CD4-positive, alpha-beta memory T cell (primary cell): ENCODE measurements around the gene AHNAK. TPM values are rescaled to one million over a fixed set of nuclear protein-coding genes. Genes with fewer than 3 reads are reported as not detected.

Source experiments
- CTCF ChIA-PET: fragments of 350-600 bp; sonication (Branson Sonifier 250); formaldehyde crosslinking; loops from one replicate; lab custom pipeline; 2021; ENCODE audit warnings: inconsistent platforms; ENCODE audit not compliant: partially characterized antibody; lab: Charles Lee
- POLR2A ChIA-PET: fragments of 350-600 bp; sonication (Branson Sonifier 250); formaldehyde crosslinking; loops from one replicate; lab custom pipeline; 2021; ENCODE audit not compliant: partially characterized antibody; lab: Charles Lee
- DNase-seq, 5 donors: peaks; one replicate each; pipeline versions ENCODE4 v3.0.0 to v3.0.0-alpha.2; 2020 to 2022; ENCODE audit warnings: mixed read lengths in 1 of 5
- H3K27ac ChIP-seq: one replicate; pipeline ENCODE4 v1.7.0; 2013; ENCODE audit warnings: low read depth, low read length
- H3K27me3 ChIP-seq: 2 replicates; pipeline ENCODE4 v1.7.0; 2013; ENCODE audit warnings: mild to moderate bottlenecking, low read length, moderate library complexity; ENCODE audit not compliant: insufficient read depth
- H3K36me3 ChIP-seq: 2 replicates; pipeline ENCODE4 v1.7.0; 2013; ENCODE audit warnings: mild to moderate bottlenecking, low read length, moderate library complexity; ENCODE audit not compliant: insufficient read depth
- H3K4me1 ChIP-seq: 2 replicates; pipeline ENCODE4 v1.7.0; 2013; ENCODE audit warnings: mild to moderate bottlenecking, low read length, moderate library complexity; ENCODE audit not compliant: insufficient read depth
- H3K4me3 ChIP-seq, 2 donors: one replicate each; pipeline ENCODE4 v1.7.0; 2013; ENCODE audit warnings: low read length in 2 of 2, mild to moderate bottlenecking in 1 of 2
- H3K9me3 ChIP-seq, 2 donors: one replicate each; pipeline ENCODE4 v1.7.0; 2013; ENCODE audit warnings: low read length in 2 of 2, control low read depth in 1 of 2; ENCODE audit not compliant: control insufficient read depth in 1 of 2
- H3K27ac Mint-ChIP-seq, 7 donors: one replicate each; pipeline ENCODE4 v1.8.0; 2020 to 2021; ENCODE audit warnings: mixed read lengths in 7 of 7, mild to moderate bottlenecking in 6 of 7, inconsistent platforms in 3 of 7, moderate library complexity in 3 of 7
- H3K27me3 Mint-ChIP-seq, 2 donors: one replicate each; pipeline ENCODE4 v1.8.0; 2020 to 2021; ENCODE audit warnings: mixed read lengths in 2 of 2
- H3K36me3 Mint-ChIP-seq, 2 donors: one replicate each; pipeline ENCODE4 v1.8.0; 2020 to 2021; ENCODE audit warnings: mixed read lengths in 2 of 2, inconsistent platforms in 1 of 2, mild to moderate bottlenecking in 1 of 2
- H3K4me1 Mint-ChIP-seq, 4 donors: one replicate each; pipeline ENCODE4 v1.8.0; 2020 to 2021; ENCODE audit warnings: mixed read lengths in 4 of 4, mild to moderate bottlenecking in 1 of 4
- H3K4me3 Mint-ChIP-seq, 8 donors: one replicate each; pipeline ENCODE4 v1.8.0; 2020 to 2021; ENCODE audit warnings: mixed read lengths in 8 of 8, mild to moderate bottlenecking in 7 of 8, moderate library complexity in 6 of 8, inconsistent platforms in 3 of 8
- H3K9me3 Mint-ChIP-seq, 8 donors: one replicate each; pipeline ENCODE4 v1.8.0; 2020 to 2021; ENCODE audit warnings: mixed read lengths in 8 of 8, mild to moderate bottlenecking in 5 of 8, inconsistent platforms in 3 of 8, moderate library complexity in 1 of 8
- intact Hi-C: fragments of 100-400 bp; cut with micrococcal nuclease; formaldehyde crosslinking; loops from one replicate; pipeline ENCODE4 v1.15.1; 2023
- polyA plus RNA-seq, 2 donors: library from polyadenylated mRNA; unstranded; fragments of 300-500 nt; fragmentation: Illumina TruSeq; gene quantifications; one replicate each; pipeline ENCODE4 v1.2.3, GENCODE V29; 2021
- total RNA-seq, 2 experiments: library from RNA; stranded (reverse); gene quantifications; one replicate each; pipeline ENCODE4 v1.2.3, GENCODE V29; 2021

The AHNAK gene
- total and polyA plus RNA-seq, 4 experiments from 2014 or later, result 23.5 to 573 (median 372) TPM

DNA sequence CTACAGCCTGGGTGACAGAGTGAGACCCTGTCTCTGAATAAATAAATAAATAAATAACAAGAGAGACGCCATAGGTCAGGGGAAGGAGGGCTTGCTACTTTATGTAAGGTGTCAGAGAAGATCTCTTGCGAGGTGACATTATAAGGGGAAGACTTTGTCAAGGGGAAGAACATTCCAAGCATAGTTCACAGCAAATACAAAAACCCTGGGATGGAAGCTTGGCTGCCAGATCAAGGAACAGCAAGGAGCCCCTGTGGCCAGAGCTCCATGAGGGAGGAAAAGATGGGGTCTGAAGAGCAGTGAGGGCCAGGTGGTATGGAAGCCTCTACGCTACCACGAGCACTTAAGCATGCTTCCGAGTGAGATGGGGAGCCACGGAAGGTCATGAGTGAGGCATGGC, 62.3 kb downstream of the AHNAK start:
- Histone ChIP-seq H3K27me3 (no peaks in the 10 kb centered on the region), H3K9me3 (no peaks in the 10 kb centered on the region), H3K4me3 (no peak overlapping the region), H3K27ac (no peak overlapping the region), H3K4me1 (no peaks in the 10 kb centered on the region), H3K36me3 (no peaks in the 10 kb centered on the region)
- intact Hi-C loops, result no loop called here
- peak overlapping the region in 1 of 7 donors; percentile 8 for H3K27ac Mint-ChIP-seq
- peaks cover 1 to 2% of the 10 kb centered on the region in 2 donors for H3K36me3 Mint-ChIP-seq
- POLR2A ChIA-PET, result no interaction called here
- peaks cover 0 to 2% of the 10 kb centered on the region in 2 donors for H3K27me3 Mint-ChIP-seq
- DNase-seq, result no peak
- H3K9me3 Mint-ChIP-seq, result peaks cover 0 to 2% (median 0%) of the 10 kb centered on the region in 8 donors
- CTCF ChIA-PET, result no interaction called here
- no peak overlapping the region for H3K4me3 Mint-ChIP-seq
- H3K4me1 Mint-ChIP-seq, result peaks cover 0 to 4% (median 0%) of the 10 kb centered on the region in 4 donors

DNA sequence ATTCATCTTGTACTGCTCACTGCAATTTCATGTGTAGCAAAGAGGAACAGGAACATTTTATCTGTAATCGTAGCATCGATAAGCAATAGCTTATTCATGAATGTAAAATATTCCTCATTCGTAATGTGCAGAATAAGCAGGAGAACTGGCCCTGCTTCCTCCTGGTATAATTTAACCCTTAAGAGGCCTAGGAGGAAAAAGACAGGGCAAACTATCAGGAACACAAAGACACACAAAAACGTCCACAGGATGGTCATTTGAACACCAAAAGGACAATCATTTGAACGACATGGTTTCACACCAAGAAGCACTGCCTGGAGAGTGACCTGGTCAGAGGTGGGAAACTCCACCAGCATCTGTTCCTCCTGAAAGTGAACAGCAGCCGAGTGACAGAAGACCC, 63.9 kb downstream of the AHNAK start:
- Mint-ChIP-seq H3K36me3 (peaks cover 0 to 2% of the 10 kb centered on the region in 2 donors), H3K27me3 (peaks cover 0 to 2% of the 10 kb centered on the region in 2 donors), H3K4me3 (no peak overlapping the region), H3K27ac (no peak overlapping the region), H3K9me3 (peaks cover 0 to 2% (median 0%) of the 10 kb centered on the region in 8 donors), H3K4me1 (peaks cover 0 to 2% (median 0%) of the 10 kb centered on the region in 4 donors)
- ChIA-PET POLR2A (interaction anchor here (0.6 kb wide), 1 partner anchor 190 kb away, joined by 3 read pairs; no protein-coding TSS in a partner anchor), CTCF (no interaction called here)
- DNase-seq, result no peak
- Histone ChIP-seq H3K27me3 (no peaks in the 10 kb centered on the region), H3K4me1 (no peaks in the 10 kb centered on the region), H3K27ac (no peak overlapping the region), H3K36me3 (no peaks in the 10 kb centered on the region), H3K9me3 (no peaks in the 10 kb centered on the region), H3K4me3 (no peak overlapping the region)
- intact Hi-C loops, result no loop called here

GRCh38 chr11:62479631-62480201, 66.9 kb downstream of the AHNAK start:
- Mint-ChIP-seq H3K9me3 (no peaks in the 10 kb centered on the region), H3K27me3 (peaks cover 0 to 2% of the 10 kb centered on the region in 2 donors), H3K36me3 (no peaks in the 10 kb centered on the region), H3K27ac (no peak overlapping the region), H3K4me3 (no peak overlapping the region), H3K4me1 (no peaks in the 10 kb centered on the region)
- Histone ChIP-seq H3K4me3 (no peak overlapping the region), H3K9me3 (no peaks in the 10 kb centered on the region), H3K4me1 (no peaks in the 10 kb centered on the region), H3K27me3 (no peaks in the 10 kb centered on the region), H3K36me3 (no peaks in the 10 kb centered on the region), H3K27ac (no peak overlapping the region)
- no peak for DNase-seq
- CTCF ChIA-PET, result interaction anchor here (0.6 to 1.4 kb wide), 3 partner anchors 13 to 80 kb away, joined by 3 read pairs; no protein-coding TSS in a partner anchor
- POLR2A ChIA-PET, result no interaction called here
- intact Hi-C loops, result no loop called here

DNA sequence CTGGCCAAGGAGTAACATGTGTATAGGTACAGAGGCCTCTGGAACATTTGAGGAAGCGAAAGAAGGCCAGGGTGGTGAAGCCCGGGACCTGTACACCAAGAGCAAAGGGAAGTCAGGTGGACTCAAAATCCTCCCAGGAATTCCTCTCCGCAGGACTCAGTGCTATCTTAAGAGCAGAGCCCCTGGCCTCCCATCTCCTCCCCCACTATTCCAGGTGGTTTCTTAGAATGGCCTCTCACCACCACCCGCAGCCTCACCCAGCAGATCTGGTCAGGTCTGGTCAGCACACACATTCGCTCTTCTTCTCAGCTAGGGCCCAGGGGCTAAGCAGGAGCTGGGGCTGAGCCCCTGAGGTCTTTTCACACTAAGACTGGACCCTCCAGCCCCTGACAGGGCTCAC, 68.7 kb downstream of the AHNAK start:
- Mint-ChIP-seq H3K9me3 (peaks cover 0 to 2% (median 0%) of the 10 kb centered on the region in 8 donors), H3K36me3 (no peaks in the 10 kb centered on the region), H3K4me3 (no peak overlapping the region), H3K4me1 (no peaks in the 10 kb centered on the region), H3K27ac (no peak overlapping the region), H3K27me3 (no peaks in the 10 kb centered on the region)
- no peaks in the 10 kb centered on the region for H3K27me3 ChIP-seq
- ChIA-PET POLR2A (no interaction called here), CTCF (no interaction called here)
- H3K9me3 ChIP-seq, result no peaks in the 10 kb centered on the region
- intact Hi-C loops, result no loop called here
- no peaks in the 10 kb centered on the region for H3K36me3 ChIP-seq
- no peak overlapping the region for H3K27ac ChIP-seq
- H3K4me3 ChIP-seq, result no peak overlapping the region
- no peak for DNase-seq
- no peaks in the 10 kb centered on the region for H3K4me1 ChIP-seq

DNA sequence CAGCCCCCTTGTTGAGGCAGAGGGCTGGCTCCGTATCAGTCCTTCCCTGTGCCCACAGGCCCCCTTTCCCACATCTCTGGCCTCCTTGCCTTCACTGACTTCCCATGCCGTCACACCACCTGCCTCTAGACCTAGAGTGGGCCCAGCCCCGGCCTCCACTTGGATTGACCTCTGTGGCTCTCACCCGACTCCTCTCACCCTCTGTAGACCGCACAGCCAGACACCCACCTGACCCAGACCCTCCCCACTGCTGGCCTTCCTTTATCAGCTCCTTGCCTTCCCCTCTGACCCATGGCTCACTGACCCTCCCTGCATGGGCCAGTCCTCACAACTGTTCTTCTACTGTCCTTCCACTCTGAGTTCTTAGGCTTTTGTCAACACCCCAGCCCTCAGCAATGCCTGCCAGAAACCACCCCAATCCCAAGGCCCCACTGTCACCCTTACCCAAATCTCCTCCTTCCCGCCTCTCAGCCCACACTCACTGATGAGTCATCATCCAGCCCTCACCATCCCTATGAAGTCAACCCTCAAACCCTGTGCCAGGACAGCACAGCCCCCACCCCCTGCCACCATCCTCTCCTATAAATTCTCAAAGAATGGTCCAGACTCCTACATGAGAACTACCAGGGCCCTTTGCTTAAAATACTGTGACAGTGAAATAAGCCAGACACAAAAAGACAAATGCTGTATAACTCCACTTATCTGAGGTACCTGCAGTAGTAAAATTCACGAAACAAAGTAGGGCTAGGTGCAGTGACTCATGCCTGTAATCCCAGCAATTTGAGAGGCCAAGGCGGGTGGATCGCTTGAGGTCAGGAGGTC, 74.3 kb downstream of the AHNAK start:
- no peak for DNase-seq
- Mint-ChIP-seq H3K36me3 (no peaks in the 10 kb centered on the region), H3K9me3 (peaks cover 0 to 2% (median 0%) of the 10 kb centered on the region in 8 donors), H3K4me1 (peaks cover 0 to 2% (median 0%) of the 10 kb centered on the region in 4 donors), H3K4me3 (no peak overlapping the region), H3K27ac (peak overlapping the region in 1 of 7 donors; percentile 55), H3K27me3 (no peaks in the 10 kb centered on the region)
- no peaks in the 10 kb centered on the region for H3K36me3 ChIP-seq
- CTCF ChIA-PET, result no interaction called here
- POLR2A ChIA-PET, result no interaction called here
- no peak overlapping the region for H3K27ac ChIP-seq
- no peak overlapping the region for H3K4me3 ChIP-seq
- no peaks in the 10 kb centered on the region for H3K4me1 ChIP-seq
- H3K27me3 ChIP-seq, result no peaks in the 10 kb centered on the region
- H3K9me3 ChIP-seq, result no peaks in the 10 kb centered on the region
- intact Hi-C loops, result no loop called here

- POLR2A ChIA-PET, result no interaction called here
- no peak overlapping the region for H3K4me3 Mint-ChIP-seq
- Histone ChIP-seq H3K27me3 (no peaks in the 10 kb centered on the region), H3K36me3 (no peaks in the 10 kb centered on the region), H3K27ac (no peak overlapping the region), H3K4me1 (no peaks in the 10 kb centered on the region), H3K9me3 (no peaks in the 10 kb centered on the region), H3K4me3 (no peak overlapping the region)
- peaks cover 0 to 2% (median 0%) of the 10 kb centered on the region in 8 donors for H3K9me3 Mint-ChIP-seq
- no peaks in the 10 kb centered on the region for H3K27me3 Mint-ChIP-seq
- H3K36me3 Mint-ChIP-seq, result no peaks in the 10 kb centered on the region
- intact Hi-C loops, result no loop called here
- H3K4me1 Mint-ChIP-seq, result peaks cover 0 to 2% (median 0%) of the 10 kb centered on the region in 4 donors
- H3K27ac Mint-ChIP-seq, result no peak overlapping the region
- CTCF ChIA-PET, result no interaction called here
- DNase-seq, result no peak
Observed at GRCh38 chr11:62471603-62472002, 75.0 kb downstream of the AHNAK start.

DNA sequence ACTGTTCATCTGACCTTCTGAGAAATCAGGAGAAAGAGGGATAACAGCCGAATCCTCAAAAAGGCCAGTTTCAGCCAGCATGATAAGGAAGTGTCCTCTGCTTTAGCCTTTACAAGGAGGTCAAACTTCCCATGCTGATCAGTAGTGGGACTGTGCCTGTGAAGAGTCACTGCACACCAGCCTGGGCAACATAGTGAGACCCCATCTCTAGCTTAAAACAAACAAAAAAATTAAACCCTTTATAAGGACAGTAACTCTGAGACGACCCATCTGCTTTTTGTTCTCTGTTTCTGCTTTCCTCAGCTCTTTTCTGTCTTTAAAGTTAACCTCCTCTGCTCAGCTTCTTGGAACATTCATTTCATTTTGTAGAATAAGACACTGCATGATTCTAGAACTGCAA, 78.0 kb downstream of the AHNAK start:
- no peak overlapping the region for H3K4me3 Mint-ChIP-seq
- DNase-seq, result no peak
- no peak overlapping the region for H3K27ac Mint-ChIP-seq
- peaks cover 0 to under 1% (median 0%) of the 10 kb centered on the region in 8 donors for H3K9me3 Mint-ChIP-seq
- Histone ChIP-seq H3K27me3 (no peaks in the 10 kb centered on the region), H3K4me3 (no peak overlapping the region), H3K27ac (no peak overlapping the region), H3K9me3 (no peaks in the 10 kb centered on the region), H3K36me3 (no peaks in the 10 kb centered on the region), H3K4me1 (no peaks in the 10 kb centered on the region)
- ChIA-PET POLR2A (no interaction called here), CTCF (interaction anchor here (1.0 to 1.3 kb wide), 2 partner anchors 44 to 90 kb away, joined by 3 read pairs; no protein-coding TSS in a partner anchor)
- peaks cover 0 to 2% (median under 1%) of the 10 kb centered on the region in 4 donors for H3K4me1 Mint-ChIP-seq
- H3K27me3 Mint-ChIP-seq, result no peaks in the 10 kb centered on the region
- intact Hi-C loops, result no loop called here
- H3K36me3 Mint-ChIP-seq, result no peaks in the 10 kb centered on the region
